C4-2B (cell line): Measurements from ENCODE around the gene F7.

Experiments used
- H3K27ac ChIP-seq: fragments of 450-650 bp; 2 replicates; pipeline ENCODE4 v1.5.1; 2017
- CTCF ChIP-seq: fragments of 450-650 bp; conservative IDR thresholded peaks from 2 replicates; pipeline ENCODE4 v1.5.1; 2017; ENCODE audit warnings: mild to moderate bottlenecking
- ZFX ChIP-seq: fragments of 450-650 bp; IDR thresholded peaks from 2 replicates; pipeline ENCODE4 v1.6.1; 2017

Gene F7

GRCh38 chr13:113074401-113074800 lies 31.2 kb upstream of the F7 start:
- H3K27ac ChIP-seq: no peak overlapping the region

DNA sequence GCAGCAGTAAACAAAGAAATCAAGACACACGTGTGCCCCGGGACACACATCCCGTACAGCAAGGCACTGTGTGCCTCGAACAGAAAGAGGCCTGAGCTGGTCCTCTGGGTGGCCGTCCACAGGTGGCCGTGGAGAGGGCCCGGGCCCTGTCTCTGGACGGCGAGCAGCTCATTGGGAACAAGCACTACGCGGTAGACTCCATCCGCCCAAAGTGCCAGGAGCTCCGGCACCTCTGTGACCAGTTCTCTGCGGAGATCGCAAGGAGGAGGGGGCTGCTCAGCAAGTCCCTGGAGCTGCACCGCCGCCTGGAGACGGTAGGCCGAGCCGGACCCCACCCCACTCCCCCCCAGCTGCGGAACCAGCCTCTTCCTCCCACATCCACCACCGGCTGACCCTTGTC lies 30.7 kb upstream of the F7 start:
- no peak overlapping the region for H3K27ac ChIP-seq
- TF ChIP-seq CTCF (no peak), ZFX (no peak)

More at GRCh38 chr13:113074401-113074800, 31.2 kb upstream of the F7 start:
- no peak for TF ChIP-seq ZFX
- no peak for TF ChIP-seq CTCF

GRCh38 chr13:113075711-113076110 lies 29.9 kb upstream of the F7 start:
- no peak overlapping the region for H3K27ac ChIP-seq
- TF ChIP-seq ZFX (no peak), CTCF (no peak)

DNA sequence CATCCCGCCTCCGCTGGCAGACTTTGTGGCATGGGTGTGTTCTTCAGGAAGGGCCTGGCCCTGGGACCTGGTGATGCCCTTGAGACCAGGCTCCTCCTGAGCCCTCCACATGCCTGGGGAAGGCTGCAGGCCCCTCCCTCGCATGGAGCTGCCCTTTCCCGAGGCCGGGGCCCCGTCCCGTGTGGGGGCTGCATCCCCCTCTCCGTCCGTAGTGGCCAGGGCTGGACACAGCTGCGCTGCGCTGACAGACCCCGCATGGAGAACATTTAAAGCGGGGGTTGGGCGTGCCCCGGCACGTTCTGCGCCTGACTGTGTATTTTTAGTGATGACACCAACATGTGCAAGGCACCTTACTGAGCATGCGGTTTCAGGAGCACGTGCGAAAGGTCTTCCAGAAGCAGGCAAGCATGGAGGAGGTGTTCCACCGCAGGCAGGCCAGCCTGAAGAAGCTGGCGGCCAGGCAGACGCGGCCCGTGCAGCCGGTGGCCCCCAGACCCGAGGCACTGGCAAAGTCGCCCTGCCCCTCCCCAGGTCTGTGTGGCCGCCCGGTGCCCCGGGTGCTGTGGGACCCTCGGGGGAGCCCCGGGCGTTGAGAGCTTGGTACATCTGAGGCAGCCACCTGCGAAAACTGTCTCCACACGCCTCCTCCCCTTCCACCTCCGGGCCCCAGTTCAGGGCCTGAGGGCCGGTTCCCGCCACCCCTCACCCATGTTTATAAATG lies 28.8 kb upstream of the F7 start:
- H3K27ac ChIP-seq: no peak overlapping the region
- TF ChIP-seq ZFX (no peak), CTCF (no peak)

DNA sequence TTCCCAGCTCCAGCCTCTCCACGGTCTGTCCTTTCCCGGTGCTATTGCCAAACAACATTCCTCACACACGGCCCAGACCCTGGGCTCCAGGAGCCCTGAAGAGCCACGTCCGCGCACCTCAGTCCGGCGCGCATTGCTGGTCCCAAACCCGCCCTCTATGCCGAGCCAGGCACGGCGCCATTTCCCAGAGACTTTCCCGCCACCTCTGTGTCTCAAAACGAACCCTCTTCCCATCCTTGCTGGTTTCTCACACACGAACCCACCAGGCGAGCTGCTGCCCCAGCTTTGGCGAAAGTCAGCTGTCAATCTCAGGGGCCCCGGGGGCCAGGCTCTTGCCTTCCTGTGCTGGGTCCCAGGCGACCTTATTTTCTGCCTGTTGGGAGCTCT lies 28.0 kb upstream of the F7 start:
- no peak for TF ChIP-seq CTCF
- TF ChIP-seq ZFX: no peak
- no peak overlapping the region for H3K27ac ChIP-seq

DNA sequence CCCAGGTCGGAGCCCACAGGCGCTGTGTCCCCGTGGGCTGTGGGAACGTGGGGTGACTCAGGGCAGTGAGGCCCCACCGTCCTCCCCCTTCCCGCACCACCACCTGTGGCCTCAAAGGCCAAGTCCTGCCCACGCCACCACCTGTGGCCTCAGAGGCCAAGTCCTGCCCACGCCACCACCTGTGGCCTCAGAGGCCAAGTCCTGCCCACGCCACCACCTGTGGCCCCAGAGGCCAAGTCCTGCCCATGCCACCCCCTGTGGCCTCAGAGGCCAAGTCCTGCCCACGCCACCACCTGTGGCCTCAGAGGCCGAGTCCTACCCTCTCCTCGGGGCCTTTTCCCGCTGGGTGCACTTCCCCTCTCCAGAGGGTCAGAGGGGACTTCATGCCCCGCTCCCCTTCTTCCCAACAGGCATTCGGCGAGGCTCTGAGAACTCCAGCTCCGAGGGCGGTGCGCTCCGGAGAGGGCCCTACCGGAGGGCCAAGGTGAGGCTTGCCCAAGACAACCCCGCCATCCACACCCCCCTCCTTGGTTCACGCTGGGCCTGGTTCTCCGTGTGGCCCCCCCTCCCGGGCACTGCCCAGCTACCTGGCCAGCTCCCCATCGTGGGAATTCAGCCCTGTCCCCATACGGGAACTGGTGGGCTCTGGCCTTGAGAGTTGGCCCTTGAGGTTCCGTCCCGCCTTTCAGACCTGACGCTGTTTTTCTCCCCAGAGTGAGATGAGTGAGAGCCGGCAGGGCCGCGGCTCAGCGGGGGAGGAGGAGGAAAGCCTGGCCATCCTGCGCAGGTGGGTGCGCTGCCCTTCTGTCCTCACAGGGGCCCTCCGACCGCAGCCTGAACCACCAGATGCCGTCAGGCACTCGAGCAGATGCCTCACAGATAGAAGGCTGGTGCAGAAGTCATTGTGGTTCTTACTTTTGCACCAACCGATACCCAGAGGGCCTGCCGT lies 27.4 kb upstream of the F7 start:
- no peak for TF ChIP-seq CTCF
- no peak for TF ChIP-seq ZFX
- no peak overlapping the region for H3K27ac ChIP-seq
